HG02642 (cell line): ENCODE measurements around the gene DLG2.

Experiments used
- ATAC-seq: cut with Tn5 transposase; IDR thresholded peaks from one replicate; pipeline ENCODE4 v1.9.1; 2021; ENCODE audit warnings: mild to moderate bottlenecking; ENCODE audit not compliant: unreplicated experiment, poor library complexity

DLG2 gene

GRCh38 chr11:84137960-84138359, 1489.2 kb downstream of the DLG2 start:
- no peak for ATAC-seq

- ATAC-seq = no peak
These were observed 1489.6 kb downstream of the DLG2 start for GRCh38 chr11:84137505-84137904.

- no peak for ATAC-seq
These were observed 1490.2 kb downstream of the DLG2 start for GRCh38 chr11:84136926-84137325.

GRCh38 chr11:84130646-84131427, 1496.3 kb downstream of the DLG2 start:
- ATAC-seq = no peak

- ATAC-seq = no peak
These were observed 1497.1 kb downstream of the DLG2 start for GRCh38 chr11:84129961-84130576.

GRCh38 chr11:84128840-84129239, 1498.3 kb downstream of the DLG2 start:
- ATAC-seq = no peak

- no peak for ATAC-seq
These were observed 1509.8 kb downstream of the DLG2 start for GRCh38 chr11:84117394-84117793.

GRCh38 chr11:84106541-84106940, 1520.6 kb downstream of the DLG2 start:
- no peak for ATAC-seq

GRCh38 chr11:84105148-84105547, 1522.0 kb downstream of the DLG2 start:
- ATAC-seq = no peak

GRCh38 chr11:84103096-84103495, 1524.0 kb downstream of the DLG2 start:
- no peak for ATAC-seq

- no peak for ATAC-seq
These were observed 1530.0 kb downstream of the DLG2 start for GRCh38 chr11:84097186-84097585.

- no peak for ATAC-seq
These were observed 1535.7 kb downstream of the DLG2 start for GRCh38 chr11:84091212-84091986.

GRCh38 chr11:84089072-84090057, 1537.8 kb downstream of the DLG2 start:
- ATAC-seq = no peak

GRCh38 chr11:84071851-84072250, 1555.3 kb downstream of the DLG2 start:
- ATAC-seq = no peak

GRCh38 chr11:84069048-84069447, 1558.1 kb downstream of the DLG2 start:
- no peak for ATAC-seq

- no peak for ATAC-seq
These were observed 1565.4 kb downstream of the DLG2 start for GRCh38 chr11:84061726-84062125.

- no peak for ATAC-seq
These were observed 1570.3 kb downstream of the DLG2 start for GRCh38 chr11:84056653-84057376.

- no peak for ATAC-seq
These were observed 1582.0 kb downstream of the DLG2 start for GRCh38 chr11:84045146-84045545.

GRCh38 chr11:84044706-84045105, 1582.4 kb downstream of the DLG2 start:
- ATAC-seq = no peak
